IMR-90 (cell line): ENCODE results near the gene MAVS. TPM values are rescaled to one million over a fixed set of nuclear protein-coding genes. Genes with fewer than 3 reads are reported as not detected.

Experiments
- ATAC-seq: fragments of 200-7000 bp; cut with Tn5 transposase; 2 replicates; pipeline ENCODE4 v1.9.1; 2020; ENCODE audit warnings: low read depth, mild to moderate bottlenecking, moderate library complexity
- BruUV-seq: library from RNA; stranded (reverse); fragments of 400-500 nt; replicated peaks from 2 replicates; lab custom pipeline; 2021; lab: Mats Ljungman, UMichigan
- CTCF ChIA-PET: fragments of 300-600 bp; formaldehyde crosslinking; extraction: SDS; loops from one replicate; lab custom pipeline; 2021; ENCODE audit warnings: antibody characterized with exemption; lab: Yijun Ruan, JAX
- POLR2A ChIA-PET: fragments of 300-600 bp; sonication (Branson Sonifier 250); formaldehyde crosslinking; loops from one replicate; lab custom pipeline; 2022; ENCODE audit warnings: antibody characterized with exemption; ENCODE audit not compliant: unreplicated experiment; lab: Charles Lee
- DNase-seq: peaks from one replicate; pipeline ENCODE4 v3.0.0; 2013
- H2AFZ ChIP-seq: replicated peaks from 2 replicates; pipeline ENCODE3; 2013; ENCODE audit warnings: low read length, mild to moderate bottlenecking; ENCODE audit not compliant: poor library complexity
- H2AK5ac ChIP-seq: 2 replicates; pipeline ENCODE4 v1.6.1; 2013; ENCODE audit warnings: low read depth, low read length, inconsistent platforms
- H2AK9ac ChIP-seq: replicated peaks from 2 replicates; pipeline ENCODE3; 2013; ENCODE audit warnings: mild to moderate bottlenecking, low read depth, low read length, moderate library complexity; ENCODE audit not compliant: poor library complexity
- H2BK120ac ChIP-seq: 2 replicates; pipeline ENCODE4 v1.6.1; 2013; ENCODE audit warnings: low read depth, low read length, inconsistent platforms
- H2BK15ac ChIP-seq: 3 replicates; pipeline ENCODE4 v1.6.1; 2013; ENCODE audit warnings: low read depth, low read length, inconsistent platforms
- H2BK20ac ChIP-seq: 2 replicates; pipeline ENCODE4 v1.6.1; 2013; ENCODE audit warnings: low read depth, mild to moderate bottlenecking, inconsistent platforms, low read length, moderate library complexity
- H2BK5ac ChIP-seq: 2 replicates; pipeline ENCODE4 v1.6.1; 2013; ENCODE audit warnings: mild to moderate bottlenecking, low read depth, low read length, inconsistent platforms; ENCODE audit not compliant: poor library complexity, severe bottlenecking
- H3K14ac ChIP-seq: replicated peaks from 2 replicates; pipeline ENCODE4 v1.6.1; 2013; ENCODE audit warnings: low read depth, low read length, inconsistent platforms
- H3K18ac ChIP-seq: 2 replicates; pipeline ENCODE4 v1.6.1; 2013; ENCODE audit warnings: low read depth, low read length, control low read depth
- H3K23ac ChIP-seq: 2 replicates; pipeline ENCODE4 v1.6.1; 2013; ENCODE audit warnings: low read depth, low read length, inconsistent platforms
- H3K27ac ChIP-seq: 2 replicates; pipeline ENCODE4 v1.5.1; 2013; ENCODE audit warnings: mild to moderate bottlenecking, control low read depth, low read length; ENCODE audit not compliant: insufficient read depth
- H3K27me3 ChIP-seq: 2 replicates; pipeline ENCODE4 v1.6.1; 2013; ENCODE audit warnings: low read length; ENCODE audit not compliant: control insufficient read depth, insufficient read depth
- H3K36me3 ChIP-seq: 2 replicates; pipeline ENCODE4 v1.6.1; 2013; ENCODE audit warnings: low read length, mixed read lengths; ENCODE audit not compliant: control insufficient read depth, insufficient read depth
- H3K4ac ChIP-seq: 2 replicates; pipeline ENCODE4 v1.6.1; 2013; ENCODE audit warnings: low read depth, low read length, inconsistent platforms
- H3K4me1 ChIP-seq: 2 replicates; pipeline ENCODE4 v1.6.1; 2013; ENCODE audit warnings: low read length, mixed read lengths; ENCODE audit not compliant: control insufficient read depth, insufficient read depth
- H3K4me2 ChIP-seq: 2 replicates; pipeline ENCODE4 v1.6.1; 2013; ENCODE audit warnings: low read depth, mild to moderate bottlenecking, control low read depth, low read length, moderate library complexity
- H3K4me3 ChIP-seq: 2 replicates; pipeline ENCODE4 v1.5.1; 2013; ENCODE audit warnings: low read depth, mild to moderate bottlenecking, control low read depth, low read length, moderate library complexity; ENCODE audit not compliant: insufficient read depth
- H3K56ac ChIP-seq: 2 replicates; pipeline ENCODE4 v1.6.1; 2013; ENCODE audit warnings: low read length, inconsistent platforms; ENCODE audit not compliant: insufficient read depth; ENCODE audit errors: extremely low read depth
- H3K79me1 ChIP-seq, 2 experiments: 2 replicates each; pipeline ENCODE4 v1.6.1; 2013; ENCODE audit warnings: low read length in 2 of 2, inconsistent platforms in 1 of 2, low read depth in 1 of 2
- H3K9ac ChIP-seq: 2 replicates; pipeline ENCODE4 v1.6.1; 2013; ENCODE audit warnings: low read depth, low read length, control low read depth
- H3K9me1 ChIP-seq: 2 replicates; pipeline ENCODE4 v1.6.1; 2013; ENCODE audit warnings: low read length, inconsistent platforms; ENCODE audit not compliant: insufficient read depth
- H3K9me3 ChIP-seq: 2 replicates; pipeline ENCODE4 v1.6.1; 2013; ENCODE audit warnings: low read length; ENCODE audit not compliant: control insufficient read depth, insufficient read depth
- H4K20me1 ChIP-seq: 2 replicates; pipeline ENCODE4 v1.6.1; 2013; ENCODE audit warnings: low read length, inconsistent platforms; ENCODE audit not compliant: insufficient read depth
- H4K5ac ChIP-seq: 2 replicates; pipeline ENCODE4 v1.6.1; 2013; ENCODE audit warnings: mild to moderate bottlenecking, low read depth, low read length, control low read depth
- H4K8ac ChIP-seq, 2 experiments: 2 replicates each; pipeline ENCODE4 v1.6.1; 2013; ENCODE audit warnings: low read depth in 2 of 2, low read length in 2 of 2, control low read depth in 1 of 2, inconsistent platforms in 1 of 2
- H4K91ac ChIP-seq: 2 replicates; pipeline ENCODE4 v1.6.1; 2013; ENCODE audit warnings: low read depth, low read length, inconsistent platforms; ENCODE audit not compliant: insufficient read depth
- BHLHE40 ChIP-seq: fragments of 150-350 bp; IDR thresholded peaks from 2 replicates; pipeline ENCODE4 v1.6.1; 2016; ENCODE audit warnings: mild to moderate bottlenecking, low read depth, low read length
- CEBPB ChIP-seq: IDR thresholded peaks from 2 replicates; pipeline ENCODE4 v1.6.1; 2012; ENCODE audit warnings: low read depth, low read length, improper control_type of control experiment
- CHD1 ChIP-seq: IDR thresholded peaks from 2 replicates; pipeline ENCODE4 v1.6.1; 2012; ENCODE audit warnings: low read depth, low read length, improper control_type of control experiment
- CTCF ChIP-seq: conservative IDR thresholded peaks from 2 replicates; pipeline ENCODE4 v1.5.1; 2012; ENCODE audit warnings: mild to moderate bottlenecking, low read depth, low read length, improper control_type of control experiment
- FOS ChIP-seq: fragments of 150-350 bp; IDR thresholded peaks from 2 replicates; pipeline ENCODE4 v1.6.1; 2016; ENCODE audit warnings: low read depth, low read length
- MAFK ChIP-seq: IDR thresholded peaks from 2 replicates; pipeline ENCODE4 v1.6.1; 2012; ENCODE audit warnings: low read depth, low read length, improper control_type of control experiment
- MAZ ChIP-seq: IDR thresholded peaks from 2 replicates; pipeline ENCODE4 v1.6.1; 2012; ENCODE audit warnings: low read depth, mild to moderate bottlenecking, low read length, improper control_type of control experiment, moderate library complexity, borderline replicate concordance
- MXI1 ChIP-seq: IDR thresholded peaks from 2 replicates; pipeline ENCODE4 v1.6.1; 2012; ENCODE audit warnings: low read depth, mild to moderate bottlenecking, low read length, moderate library complexity, borderline replicate concordance
- NFE2L2 ChIP-seq: fragments of 150-350 bp; IDR thresholded peaks from 2 replicates; pipeline ENCODE4 v1.6.1; 2016; ENCODE audit warnings: low read depth, mild to moderate bottlenecking, low read length
- POLR2A ChIP-seq: IDR thresholded peaks from 2 replicates; pipeline ENCODE4 v1.6.1; 2012; ENCODE audit warnings: mild to moderate bottlenecking, low read depth, low read length
- RAD21 ChIP-seq: IDR thresholded peaks from 2 replicates; pipeline ENCODE4 v1.6.1; 2012; ENCODE audit warnings: low read length, improper control_type of control experiment
- RCOR1 ChIP-seq: IDR thresholded peaks from 2 replicates; pipeline ENCODE4 v1.6.1; 2012; ENCODE audit warnings: mild to moderate bottlenecking, low read length, improper control_type of control experiment; ENCODE audit not compliant: insufficient replicate concordance
- RFX5 ChIP-seq: IDR thresholded peaks from 2 replicates; pipeline ENCODE4 v1.8.0; 2012; ENCODE audit warnings: low read depth, mild to moderate bottlenecking, low read length, moderate library complexity
- SMC3 ChIP-seq: fragments of 150-350 bp; IDR thresholded peaks from 2 replicates; pipeline ENCODE4 v1.6.1; 2016; ENCODE audit warnings: low read depth, mild to moderate bottlenecking, antibody characterized with exemption, low read length, moderate library complexity
- USF2 ChIP-seq: fragments of 150-350 bp; IDR thresholded peaks from 2 replicates; pipeline ENCODE4 v1.6.1; 2017; ENCODE audit warnings: mild to moderate bottlenecking, antibody characterized with exemption, low read length, low read depth
- WGBS, 2 experiments: methylation state at CpG; one replicate each; pipeline versions ENCODE4 v1.1.5 to v1.1.7; 2013; ENCODE audit warnings: missing lambda C conversion rate in 2 of 2; ENCODE audit not compliant: insufficient read length in 1 of 2; ENCODE audit errors: extremely low coverage in 2 of 2; 5-methylcytosine and 5-hydroxymethylcytosine counted together
- dilution Hi-C: fragments of 300-500 bp; cut with HindIII; formaldehyde crosslinking; loops from one replicate; pipeline ENCODE4 v1.14.3; 2018; ENCODE audit warnings: low sequenced_read_pairs; ENCODE audit not compliant: unreplicated experiment
- in situ Hi-C: fragments of 300-500 bp; cut with MboI; formaldehyde crosslinking; loops from 3 replicates; pipeline ENCODE4 v1.14.3; 2019; ENCODE audit warnings: low sequenced_read_pairs, inconsistent platforms, mixed read lengths
- intact Hi-C: fragments of 100-400 bp; cut with micrococcal nuclease; formaldehyde crosslinking; loops from 2 replicates; pipeline ENCODE4 v1.10.0; 2022
- polyA plus RNA-seq, 3 experiments: library from polyadenylated mRNA; depleted of rRNA; stranded (reverse); fragments of >200 nt; gene quantifications; 2 replicates each; pipeline ENCODE4 v1.2.3, GENCODE V29; 2012; ENCODE audit warnings: low replicate concordance in 1 of 3
- total RNA-seq: library from RNA; depleted of rRNA; stranded (reverse); fragments of >200 nt; gene quantifications from 2 replicates; pipeline ENCODE4 v1.2.3, GENCODE V29; 2012
- TF ChIP-seq, protein P1 (sequence below): fragments of 150-350 bp; IDR thresholded peaks from 2 replicates; pipeline ENCODE4 v1.6.1; 2016; ENCODE audit warnings: low read depth, mild to moderate bottlenecking, low read length, moderate library complexity, borderline replicate concordance

MAVS gene
- total and polyA plus RNA-seq, 2 of the 4 experiments (the other 2 are of a cell fraction), result 10.4 to 15.6 TPM

DNA sequence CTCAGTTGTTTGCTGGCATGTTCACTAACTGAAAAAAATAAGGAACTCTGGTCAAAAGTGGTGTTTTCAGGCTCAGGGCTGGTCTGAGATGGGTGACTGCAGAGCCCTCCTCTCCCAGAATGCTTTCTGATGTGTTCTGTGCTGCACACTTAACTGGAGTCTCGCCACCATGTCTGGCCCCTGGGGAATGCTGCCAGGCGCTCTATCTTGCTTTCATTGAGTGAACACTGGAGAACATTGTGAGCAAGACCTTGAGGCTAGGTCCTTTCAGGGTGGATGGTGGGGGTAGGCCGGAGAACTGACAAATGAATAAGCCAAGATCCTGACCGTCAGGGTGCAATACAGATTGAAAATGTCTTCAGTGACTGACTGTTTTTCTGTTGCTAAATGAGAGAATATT lies 62.0 kb downstream of the MAVS start:
- Histone ChIP-seq H2BK20ac (no peak overlapping the region), H2AK5ac (no peak overlapping the region), H3K36me3 (peaks cover 33% of the 10 kb centered on the region), H3K4me3 (no peak overlapping the region), H3K4me1 (peaks cover 2% of the 10 kb centered on the region; the same call in 1 of the 2 replicates), H2BK15ac (no peak overlapping the region), H3K18ac (no peak overlapping the region), H3K23ac (no peak overlapping the region), H2BK5ac (no peak overlapping the region), H4K8ac (no peak overlapping the region), H3K79me1 (peaks cover 21 to 58% of the 10 kb centered on the region in 2 experiments), H4K91ac (no peak overlapping the region), H3K14ac (no peak overlapping the region), H4K5ac (no peak overlapping the region), H2BK120ac (no peak overlapping the region), H3K27me3 (no peaks in the 10 kb centered on the region), H3K27ac (no peak overlapping the region), H2AK9ac (no peak overlapping the region), H3K9me1 (peaks cover 16% of the 10 kb centered on the region), H3K9ac (no peak overlapping the region), H3K9me3 (no peaks in the 10 kb centered on the region), H3K56ac (no peak overlapping the region), H2AFZ (no peak overlapping the region), H4K20me1 (peaks cover 85% of the 10 kb centered on the region), H3K4ac (no peak overlapping the region), H3K4me2 (no peak overlapping the region)
- intact Hi-C loops, result no loop called here
- TF ChIP-seq MAFK (no peak), CTCF (no peak), FOS (no peak), MAZ (no peak), SMC3 (no peak), BHLHE40 (no peak), POLR2A (no peak), RCOR1 (no peak), RAD21 (no peak), CHD1 (no peak), USF2 (no peak), NFE2L2 (no peak), MXI1 (no peak), CEBPB (no peak), RFX5 (no peak)
- TF ChIP-seq, protein P1, sequence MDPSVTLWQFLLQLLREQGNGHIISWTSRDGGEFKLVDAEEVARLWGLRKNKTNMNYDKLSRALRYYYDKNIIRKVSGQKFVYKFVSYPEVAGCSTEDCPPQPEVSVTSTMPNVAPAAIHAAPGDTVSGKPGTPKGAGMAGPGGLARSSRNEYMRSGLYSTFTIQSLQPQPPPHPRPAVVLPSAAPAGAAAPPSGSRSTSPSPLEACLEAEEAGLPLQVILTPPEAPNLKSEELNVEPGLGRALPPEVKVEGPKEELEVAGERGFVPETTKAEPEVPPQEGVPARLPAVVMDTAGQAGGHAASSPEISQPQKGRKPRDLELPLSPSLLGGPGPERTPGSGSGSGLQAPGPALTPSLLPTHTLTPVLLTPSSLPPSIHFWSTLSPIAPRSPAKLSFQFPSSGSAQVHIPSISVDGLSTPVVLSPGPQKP, result no peak
- no peak for ATAC-seq
- dilution Hi-C loops, result no loop called here
- no TSS peak for BruUV-seq
- in situ Hi-C loops, result no loop called here
- CTCF ChIA-PET, result no interaction called here
- DNase-seq, result no peak
- WGBS, 2 experiments, result 100% methylated on average over 4 of the region's 4 CpGs; no CpG with 5 or more reads in 1 of the 2 experiments
- POLR2A ChIA-PET, result no interaction called here
